Measurements from ENCODE around the gene SLC33A1. TPM values are rescaled to one million over a fixed set of nuclear protein-coding genes. Genes with fewer than 3 reads are reported as not detected.

The SLC33A1 gene
- total and polyA plus RNA-seq, 2 of the 13 experiments (the other 11 are each of a cell fraction or from before 2014, with no cell fraction given): 20.0 to 32.1 TPM

GRCh38 chr3:155854141-155854940 lies at the start of gene SLC33A1 (continued):
- peak; percentile 96 for TF ChIP-seq ZNF362 (CRISPR knock-in tag; IDR thresholded peaks at IDR 0.05; ENCODE audit: borderline replicate concordance)
- TF ChIP-seq STAT5B (CRISPR knock-in tag; IDR thresholded peaks at IDR 0.05): no peak
- TF ChIP-seq DPF2 (CRISPR knock-in tag; IDR thresholded peaks at IDR 0.05; ENCODE audit: borderline replicate concordance, low read depth): no peak; the same call in 1 of the 2 replicates
- peak; percentile 98 for TF ChIP-seq ZNF687 (CRISPR knock-in tag; IDR thresholded peaks at IDR 0.05)
- TF ChIP-seq ZNF496 (CRISPR knock-in tag; IDR thresholded peaks at IDR 0.05; ENCODE audit: insufficient replicate concordance): no peak
- TF ChIP-seq ZNF407 (CRISPR knock-in tag; IDR thresholded peaks at IDR 0.05; ENCODE audit: not compliant biosample characterization): peak; percentile 70
- no peak; the same call in 1 of the 2 replicates for TF ChIP-seq ZBTB34 (CRISPR knock-in tag; IDR thresholded peaks at IDR 0.05)
- no peak for TF ChIP-seq NFRKB (IDR thresholded peaks at IDR 0.05)
- no peak for TF ChIP-seq ZNF329 (CRISPR knock-in tag; IDR thresholded peaks at IDR 0.05; ENCODE audit: low read depth)
- peak; percentile 98 for TF ChIP-seq KMT2B (CRISPR knock-in tag; IDR thresholded peaks at IDR 0.05)
- TF ChIP-seq NCOA1 (CRISPR knock-in tag; IDR thresholded peaks at IDR 0.05): no peak
- no peak for TF ChIP-seq ZFP36 (IDR thresholded peaks at IDR 0.05; ENCODE audit: borderline replicate concordance, low read depth, low read length, partially characterized antibody)
- TF ChIP-seq SIX1 (CRISPR knock-in tag; IDR thresholded peaks at IDR 0.05; ENCODE audit: borderline replicate concordance): peak; percentile 61; the same call in 1 of the 2 replicates
